ENCODE measurements around the gene EPYC. TPM values are rescaled to one million over a fixed set of nuclear protein-coding genes. Genes with fewer than 3 reads are reported as not detected.

The EPYC gene
- total and polyA plus RNA-seq, 10 of the 15 experiments (the other 5 are each of a cell fraction or from before 2014, with no cell fraction given): not detected

GRCh38 chr12:90979019-90979418 is 25.8 kb downstream of the EPYC start:
- no peaks in the 10 kb centered on the region; a peak in 1 of 4 replicates for H3K27me3 ChIP-seq (replicated peaks in 1 of 2; ENCODE audit: control insufficient read depth in 2 of 2, insufficient read depth in 2 of 2, low read length in 1 of 2)
- no peak for DNase-seq (ENCODE audit: low read depth, low spot score)
- in situ Hi-C loops (cut with MboI) (no loop called here), intact Hi-C loops (cut with micrococcal nuclease; ENCODE audit: unreplicated experiment) (loop anchor here (2.0 kb wide), 1 partner anchor 376 kb away; no protein-coding TSS in a partner anchor)
- no peaks in the 10 kb centered on the region for H3K79me2 ChIP-seq (ENCODE audit: control insufficient read depth, insufficient read depth, low read length)
- CTCF ChIA-PET: interaction anchor here (0.8 to 6.1 kb wide), 13 partner anchors 9 to 387 kb away, joined by 3 to 88 read pairs (median 5); partner anchors contain the start of gene LUM
- WGBS (ENCODE audit: insufficient coverage, insufficient replicate concordance, low lambda C conversion rate, missing lambda C conversion rate): 8% methylated on average over 3 of the region's 3 CpGs
- no peaks in the 10 kb centered on the region for H4K20me1 ChIP-seq (ENCODE audit: control insufficient read depth, insufficient read depth)
- no peak for ATAC-seq
- no peaks in the 10 kb centered on the region for H3K36me3 ChIP-seq (ENCODE audit: control insufficient read depth in 2 of 2, insufficient read depth in 2 of 2, low read length in 1 of 2)
- POLR2A ChIA-PET: no interaction called here
- FAIRE-seq: no peak
- H3K4me3 ChIP-seq: no peak overlapping the region
- SMC1A ChIA-PET (ENCODE audit: uncharacterized antibody, unreplicated experiment): interaction anchor here (1.3 to 2.7 kb wide), 6 partner anchors 20 to 378 kb away, joined by 3 to 21 read pairs (median 4); partner anchors contain the start of gene LUM
- H3K9me3 ChIP-seq (replicated peaks; ENCODE audit: control insufficient read depth, insufficient read depth, low read length): no peaks in the 10 kb centered on the region
- no TSS peak for BruUV-seq (replicated peaks)
- no peak for TF ChIP-seq BACH1 (IDR thresholded peaks at IDR 0.05; ENCODE audit: borderline replicate concordance)
- no peak for TF ChIP-seq IRF5 (IDR thresholded peaks at IDR 0.05; ENCODE audit: borderline replicate concordance)
- no peak for TF ChIP-seq BHLHE40 (IDR thresholded peaks at IDR 0.05; ENCODE audit: borderline replicate concordance in 1 of 2, low read depth in 2 of 2, low read length in 1 of 2)
- TF ChIP-seq POLR2AphosphoS5 (IDR thresholded peaks at IDR 0.05; ENCODE audit: low read length): no peak
- TF ChIP-seq BCL3 (IDR thresholded peaks at IDR 0.05; ENCODE audit: borderline replicate concordance, insufficient read depth, low read depth, low read length, poor library complexity, severe bottlenecking): no peak
- no peak for TF ChIP-seq RFX5 (IDR thresholded peaks at IDR 0.05; ENCODE audit: low read depth, low read length)
- no peak for TF ChIP-seq HCFC1 (IDR thresholded peaks at IDR 0.05; ENCODE audit: low read length)
- TF ChIP-seq HSF1 (IDR thresholded peaks at IDR 0.05; ENCODE audit: low read depth, low read length): no peak
- TF ChIP-seq ESRRA (IDR thresholded peaks at IDR 0.05; ENCODE audit: low read length): no peak
- RAD21 ChIA-PET (ENCODE audit: unreplicated experiment): interaction anchor here (0.9 to 2.4 kb wide), 6 partner anchors 11 to 131 kb away, joined by 3 to 11 read pairs (median 3); partner anchors contain the start of gene LUM
- H3K4me1 ChIP-seq (ENCODE audit: control insufficient read depth, insufficient read depth, low read length): no peaks in the 10 kb centered on the region
- H3K27ac ChIP-seq (ENCODE audit: control insufficient read depth, insufficient read depth): no peak overlapping the region
- H3K9ac ChIP-seq (ENCODE audit: control insufficient read depth, insufficient read depth, low read length): no peak overlapping the region
- no peak overlapping the region for H3K4me2 ChIP-seq (ENCODE audit: control insufficient read depth, insufficient read depth)
- H2AFZ ChIP-seq (ENCODE audit: control insufficient read depth, low read depth, low read length): no peak overlapping the region
